HG03432 (cell line): ENCODE measurements around the gene OPHN1.

ENCODE experiments used
- ATAC-seq: cut with Tn5 transposase; IDR thresholded peaks from one replicate; pipeline ENCODE4 v1.9.1; 2021; ENCODE audit warnings: mild to moderate bottlenecking, moderate library complexity; ENCODE audit not compliant: unreplicated experiment

Gene OPHN1

GRCh38 chrX:68185161-68185560 is 248.1 kb downstream of the OPHN1 start:
- ATAC-seq = no peak

GRCh38 chrX:68183612-68184214 is 249.6 kb downstream of the OPHN1 start:
- ATAC-seq = no peak

- no peak for ATAC-seq
These were observed 252.7 kb downstream of the OPHN1 start for GRCh38 chrX:68180579-68180978.

- no peak for ATAC-seq
These were observed 253.9 kb downstream of the OPHN1 start for GRCh38 chrX:68179355-68179754.

- ATAC-seq = no peak
These were observed 255.8 kb downstream of the OPHN1 start for GRCh38 chrX:68177542-68177941.

- no peak for ATAC-seq
These were observed 257.7 kb downstream of the OPHN1 start for GRCh38 chrX:68175562-68175961.

GRCh38 chrX:68163441-68163840 is 269.9 kb downstream of the OPHN1 start:
- ATAC-seq = no peak

GRCh38 chrX:68147848-68148247 is 285.4 kb downstream of the OPHN1 start:
- ATAC-seq = no peak

GRCh38 chrX:68146054-68146453 is 287.2 kb downstream of the OPHN1 start:
- no peak for ATAC-seq

- no peak for ATAC-seq
These were observed 293.5 kb downstream of the OPHN1 start for GRCh38 chrX:68139791-68140190.

GRCh38 chrX:68133181-68133580 is 300.1 kb downstream of the OPHN1 start:
- ATAC-seq = no peak

- no peak for ATAC-seq
These were observed 300.5 kb downstream of the OPHN1 start for GRCh38 chrX:68132749-68133148.

GRCh38 chrX:68121835-68122234 is 311.5 kb downstream of the OPHN1 start:
- ATAC-seq = no peak

- no peak for ATAC-seq
These were observed 311.9 kb downstream of the OPHN1 start for GRCh38 chrX:68121371-68121770.

- ATAC-seq = no peak
These were observed 317.9 kb downstream of the OPHN1 start for GRCh38 chrX:68115371-68115770.

GRCh38 chrX:68114573-68115129 is 318.6 kb downstream of the OPHN1 start:
- no peak for ATAC-seq

GRCh38 chrX:68113837-68114572 is 319.3 kb downstream of the OPHN1 start:
- ATAC-seq = no peak

- ATAC-seq = no peak
These were observed 321.0 kb downstream of the OPHN1 start for GRCh38 chrX:68112321-68112720.

GRCh38 chrX:68109162-68109561 is 324.1 kb downstream of the OPHN1 start:
- no peak for ATAC-seq

GRCh38 chrX:68098431-68098830 is 334.9 kb downstream of the OPHN1 start:
- ATAC-seq = no peak

- no peak for ATAC-seq
These were observed 343.0 kb downstream of the OPHN1 start for GRCh38 chrX:68090266-68090665.

- no peak for ATAC-seq
These were observed 345.8 kb downstream of the OPHN1 start for GRCh38 chrX:68087526-68087925.
